Testis (tissue), 3 donors: Measurements from ENCODE around the gene KCTD13. TPM values are rescaled to one million over a fixed set of nuclear protein-coding genes. Genes with fewer than 3 reads are reported as not detected.

Experiments used
- DNase-seq: peaks from one replicate; pipeline ENCODE4 v3.0.0-alpha.2; 2019
- H3K27ac ChIP-seq, 2 donors: fragments of 200-600 bp; sonication (generic); one replicate each; pipeline ENCODE4 v1.5.1; 2019
- H3K27me3 ChIP-seq: fragments of 200-600 bp; sonication (generic); one replicate; pipeline ENCODE4 v1.5.1; 2019
- H3K36me3 ChIP-seq: fragments of 200-600 bp; sonication (generic); one replicate; pipeline ENCODE4 v1.5.1; 2017; ENCODE audit warnings: low read depth; ENCODE audit errors: missing control alignments
- H3K4me1 ChIP-seq: fragments of 200-600 bp; sonication (generic); one replicate; pipeline ENCODE4 v1.5.1; 2019
- H3K4me3 ChIP-seq, 2 donors: fragments of 200-600 bp; sonication (generic); one replicate each; pipeline ENCODE4 v1.5.1; 2017 to 2019
- H3K9me3 ChIP-seq: fragments of 200-600 bp; sonication (generic); one replicate; pipeline ENCODE4 v1.5.1; 2017
- POLR2A ChIP-seq: fragments of 450-650 bp; IDR thresholded peaks from one replicate; pipeline ENCODE4 v1.6.1; 2017; ENCODE audit warnings: antibody characterized with exemption, mild to moderate bottlenecking, moderate library complexity
- WGBS, 2 donors: methylation state at CpG; one replicate each; pipeline ENCODE4 v1.1.5; 2018; 5-methylcytosine and 5-hydroxymethylcytosine counted together
- intact Hi-C: fragments of 100-400 bp; cut with DNase I; formaldehyde crosslinking; loops from one replicate; pipeline ENCODE4 v1.15.1; 2023; ENCODE audit warnings: low total_unique reads
- polyA plus RNA-seq: library from polyadenylated mRNA; stranded (reverse); fragments of 350-450 nt; fragmentation: Illumina TruSeq; extraction: RNeasy Lipid Tissue Mini Kit (QIAGEN cat#74804); gene quantifications from one replicate; pipeline ENCODE4 v1.2.3, GENCODE V29; 2014; ENCODE audit warnings: low read depth, low replicate concordance; ENCODE audit not compliant: insufficient read depth
- total RNA-seq, 2 donors: library from RNA; depleted of rRNA; stranded (reverse); fragments of >200 nt; gene quantifications; one replicate each; pipeline ENCODE4 v1.2.3, GENCODE V29; 2016
- TF ChIP-seq, protein P1 (sequence below), 3 experiments: fragments of 450-650 bp in 2 of 3; fragments of 200-600 bp in 1 of 3; sonication (generic) in 1 of 3; IDR thresholded peaks; one replicate each; pipeline ENCODE4 v1.5.1; 2016 to 2019; ENCODE audit warnings: antibody characterized with exemption in 3 of 3, mild to moderate bottlenecking in 2 of 3, moderate library complexity in 1 of 3

The KCTD13 gene
- total and polyA plus RNA-seq, 3 donors from 2014 or later, result 126 to 241 (median 202) TPM

- no peaks in the 10 kb centered on the region for H3K36me3 ChIP-seq
- H3K9me3 ChIP-seq, result no peaks in the 10 kb centered on the region
- H3K4me1 ChIP-seq, result peaks cover 24% of the 10 kb centered on the region
- no peak for TF ChIP-seq POLR2A
- TF ChIP-seq, protein P1, sequence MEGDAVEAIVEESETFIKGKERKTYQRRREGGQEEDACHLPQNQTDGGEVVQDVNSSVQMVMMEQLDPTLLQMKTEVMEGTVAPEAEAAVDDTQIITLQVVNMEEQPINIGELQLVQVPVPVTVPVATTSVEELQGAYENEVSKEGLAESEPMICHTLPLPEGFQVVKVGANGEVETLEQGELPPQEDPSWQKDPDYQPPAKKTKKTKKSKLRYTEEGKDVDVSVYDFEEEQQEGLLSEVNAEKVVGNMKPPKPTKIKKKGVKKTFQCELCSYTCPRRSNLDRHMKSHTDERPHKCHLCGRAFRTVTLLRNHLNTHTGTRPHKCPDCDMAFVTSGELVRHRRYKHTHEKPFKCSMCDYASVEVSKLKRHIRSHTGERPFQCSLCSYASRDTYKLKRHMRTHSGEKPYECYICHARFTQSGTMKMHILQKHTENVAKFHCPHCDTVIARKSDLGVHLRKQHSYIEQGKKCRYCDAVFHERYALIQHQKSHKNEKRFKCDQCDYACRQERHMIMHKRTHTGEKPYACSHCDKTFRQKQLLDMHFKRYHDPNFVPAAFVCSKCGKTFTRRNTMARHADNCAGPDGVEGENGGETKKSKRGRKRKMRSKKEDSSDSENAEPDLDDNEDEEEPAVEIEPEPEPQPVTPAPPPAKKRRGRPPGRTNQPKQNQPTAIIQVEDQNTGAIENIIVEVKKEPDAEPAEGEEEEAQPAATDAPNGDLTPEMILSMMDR (IDR thresholded peaks at IDR 0.05), result no peak
- no peak for DNase-seq
- intact Hi-C loops, result no loop called here
- 35 to 57% methylated on average over 6 of the region's 6 CpGs for WGBS, 2 donors
- no peaks in the 10 kb centered on the region for H3K27me3 ChIP-seq
- peak overlapping the region; percentile 90 to 96 for H3K4me3 ChIP-seq
- peak overlapping the region in 1 of 2 donors; percentile 95 for H3K27ac ChIP-seq
Measured at GRCh38 chr16:29972992-29973383, 47.0 kb upstream of the KCTD13 start.

- DNase-seq, result no peak
- no peaks in the 10 kb centered on the region for H3K36me3 ChIP-seq
- H3K27me3 ChIP-seq, result no peaks in the 10 kb centered on the region
- no peak overlapping the region for H3K27ac ChIP-seq
- peaks cover 24% of the 10 kb centered on the region for H3K4me1 ChIP-seq
- H3K4me3 ChIP-seq, result no peak overlapping the region
- intact Hi-C loops, result no loop called here
- H3K9me3 ChIP-seq, result no peaks in the 10 kb centered on the region
- no peak for TF ChIP-seq POLR2A
- TF ChIP-seq, protein P1 (IDR thresholded peaks at IDR 0.05), result no peak
- WGBS, 2 donors, result 83 to 100% methylated on average over 1 of the region's 1 CpG
Measured at GRCh38 chr16:29972500-29972899, 46.5 kb upstream of the KCTD13 start.

GRCh38 chr16:29971304-29971703 lies 45.3 kb upstream of the KCTD13 start:
- intact Hi-C loops, result no loop called here

DNA sequence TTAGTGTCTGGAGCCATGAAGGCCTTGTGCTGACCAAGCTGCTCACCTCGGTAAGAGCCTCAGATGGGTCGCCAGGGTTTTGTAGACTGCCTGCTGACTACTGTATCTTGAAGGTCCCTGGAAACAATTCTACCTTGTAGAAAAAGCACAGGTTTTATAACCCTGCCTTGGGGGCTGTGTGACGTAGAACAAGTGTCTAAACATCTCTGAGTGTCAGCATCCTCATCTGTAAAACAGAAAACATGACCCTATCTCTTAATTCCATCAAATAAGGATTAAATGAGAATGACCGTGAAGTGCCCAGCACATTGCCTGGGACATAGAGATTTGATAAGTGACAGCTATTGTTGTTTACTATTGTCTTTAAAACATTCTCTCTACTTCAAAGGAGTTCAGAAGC lies 42.2 kb upstream of the KCTD13 start:
- Histone ChIP-seq H3K4me1 (peaks cover 9% of the 10 kb centered on the region), H3K27ac (no peak overlapping the region), H3K36me3 (no peaks in the 10 kb centered on the region), H3K27me3 (no peaks in the 10 kb centered on the region), H3K9me3 (no peaks in the 10 kb centered on the region), H3K4me3 (no peak overlapping the region)
- no peak for DNase-seq
- intact Hi-C loops, result no loop called here
- TF ChIP-seq, protein P1 (IDR thresholded peaks at IDR 0.05), result no peak
- no peak for TF ChIP-seq POLR2A
- 93 to 98% methylated on average over 3 to 4 of the region's 4 CpGs for WGBS, 2 donors

More at GRCh38 chr16:29971304-29971703, 45.3 kb upstream of the KCTD13 start:
- H3K27ac ChIP-seq, result no peak overlapping the region
- H3K4me1 ChIP-seq, result peaks cover 17% of the 10 kb centered on the region
- no peak overlapping the region for H3K4me3 ChIP-seq
- no peaks in the 10 kb centered on the region for H3K27me3 ChIP-seq
- no peaks in the 10 kb centered on the region for H3K9me3 ChIP-seq
- TF ChIP-seq, protein P1 (IDR thresholded peaks at IDR 0.05), result no peak
- no peak for TF ChIP-seq POLR2A
- H3K36me3 ChIP-seq, result no peaks in the 10 kb centered on the region
- WGBS, 2 donors, result 86% methylated on average over 8 of the region's 8 CpGs
- no peak for DNase-seq

- H3K27me3 ChIP-seq, result no peaks in the 10 kb centered on the region
- intact Hi-C loops, result no loop called here
- H3K9me3 ChIP-seq, result no peaks in the 10 kb centered on the region
- H3K4me1 ChIP-seq, result peaks cover 17% of the 10 kb centered on the region
- H3K4me3 ChIP-seq, result peak overlapping the region in 1 of 2 donors; percentile 81
- no peak for DNase-seq
- H3K36me3 ChIP-seq, result no peaks in the 10 kb centered on the region
- H3K27ac ChIP-seq, result peak overlapping the region; percentile 89 to 96
- 64 to 68% methylated on average over 14 of the region's 14 CpGs for WGBS, 2 donors
- TF ChIP-seq, protein P1 (IDR thresholded peaks at IDR 0.05), result no peak
- no peak for TF ChIP-seq POLR2A
Measured at GRCh38 chr16:29963021-29963743, 37.2 kb upstream of the KCTD13 start.
